C4-2B (cell line): ENCODE data around the gene NYNRIN.

Source experiments
- ZFX ChIP-seq: fragments of 450-650 bp; IDR thresholded peaks from 2 replicates; pipeline ENCODE4 v1.6.1; 2017
- TF ChIP-seq, protein P1 (sequence below): fragments of 450-650 bp; conservative IDR thresholded peaks from 2 replicates; pipeline ENCODE4 v1.5.1; 2017; ENCODE audit warnings: mild to moderate bottlenecking

DNA sequence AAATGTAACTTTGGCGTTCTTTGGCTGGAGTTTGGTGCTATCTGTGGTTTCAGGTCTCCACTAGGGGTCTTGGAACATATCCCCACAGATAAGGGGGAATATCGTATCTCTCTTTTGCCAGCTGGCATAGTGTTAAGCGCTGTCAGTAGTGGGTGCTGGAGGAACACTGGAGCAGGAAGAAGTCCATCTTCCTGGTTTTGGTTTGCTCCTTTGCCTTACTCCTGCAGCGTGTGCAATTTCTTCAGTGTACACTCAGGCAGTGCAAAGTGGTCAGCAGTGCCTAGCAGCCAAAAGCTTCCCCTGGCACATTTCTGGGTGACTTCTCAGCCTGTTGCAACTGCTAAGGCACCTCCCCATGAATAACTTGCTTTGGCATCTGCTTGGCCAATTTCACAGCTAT, 47.3 kb upstream of the NYNRIN start:
- TF ChIP-seq, protein P1, sequence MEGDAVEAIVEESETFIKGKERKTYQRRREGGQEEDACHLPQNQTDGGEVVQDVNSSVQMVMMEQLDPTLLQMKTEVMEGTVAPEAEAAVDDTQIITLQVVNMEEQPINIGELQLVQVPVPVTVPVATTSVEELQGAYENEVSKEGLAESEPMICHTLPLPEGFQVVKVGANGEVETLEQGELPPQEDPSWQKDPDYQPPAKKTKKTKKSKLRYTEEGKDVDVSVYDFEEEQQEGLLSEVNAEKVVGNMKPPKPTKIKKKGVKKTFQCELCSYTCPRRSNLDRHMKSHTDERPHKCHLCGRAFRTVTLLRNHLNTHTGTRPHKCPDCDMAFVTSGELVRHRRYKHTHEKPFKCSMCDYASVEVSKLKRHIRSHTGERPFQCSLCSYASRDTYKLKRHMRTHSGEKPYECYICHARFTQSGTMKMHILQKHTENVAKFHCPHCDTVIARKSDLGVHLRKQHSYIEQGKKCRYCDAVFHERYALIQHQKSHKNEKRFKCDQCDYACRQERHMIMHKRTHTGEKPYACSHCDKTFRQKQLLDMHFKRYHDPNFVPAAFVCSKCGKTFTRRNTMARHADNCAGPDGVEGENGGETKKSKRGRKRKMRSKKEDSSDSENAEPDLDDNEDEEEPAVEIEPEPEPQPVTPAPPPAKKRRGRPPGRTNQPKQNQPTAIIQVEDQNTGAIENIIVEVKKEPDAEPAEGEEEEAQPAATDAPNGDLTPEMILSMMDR, result no peak
- TF ChIP-seq ZFX, result no peak
